GM23248 (cell line): ENCODE data around the gene VSIG10. TPM values are rescaled to one million over a fixed set of nuclear protein-coding genes. Genes with fewer than 3 reads are reported as not detected.
"Not testable (repeated sequence)": the region's sequence is repeated elsewhere in the genome, so short reads cannot be mapped to it uniquely, and the experiment has no call there.

Source experiments
- DNase-seq: peaks from one replicate; pipeline ENCODE4 v3.0.0-alpha.2; 2015
- H2AFZ ChIP-seq: fragments of 200-600 bp; sonication (generic); 2 replicates; pipeline ENCODE4 v1.6.1; 2016; ENCODE audit warnings: antibody characterized with exemption
- H3F3A ChIP-seq: fragments of 200-600 bp; sonication (generic); 2 replicates; pipeline ENCODE4 v1.6.1; 2016; ENCODE audit warnings: mild to moderate bottlenecking, antibody characterized with exemption, mixed run types; ENCODE audit not compliant: insufficient read depth
- H3K27ac ChIP-seq: fragments of 200-600 bp; sonication (generic); 2 replicates; pipeline ENCODE4 v1.5.1; 2016; ENCODE audit warnings: mild to moderate bottlenecking
- H3K27me3 ChIP-seq: fragments of 200-600 bp; sonication (generic); replicated peaks from 2 replicates; pipeline ENCODE4 v1.6.1; 2016; ENCODE audit warnings: mild to moderate bottlenecking; ENCODE audit not compliant: insufficient read depth
- H3K36me3 ChIP-seq: fragments of 200-600 bp; sonication (generic); 2 replicates; pipeline ENCODE4 v1.6.1; 2016; ENCODE audit warnings: low read depth, mild to moderate bottlenecking
- H3K4me1 ChIP-seq: fragments of 200-600 bp; sonication (generic); 2 replicates; pipeline ENCODE4 v1.6.1; 2016; ENCODE audit warnings: mild to moderate bottlenecking; ENCODE audit not compliant: insufficient read depth
- H3K4me2 ChIP-seq: fragments of 200-600 bp; sonication (generic); one replicate; pipeline ENCODE4 v1.6.1; 2016; ENCODE audit warnings: mild to moderate bottlenecking; ENCODE audit not compliant: unreplicated experiment
- H3K4me3 ChIP-seq: fragments of 200-600 bp; sonication (generic); 2 replicates; pipeline ENCODE4 v1.5.1; 2016; ENCODE audit warnings: mild to moderate bottlenecking
- H3K79me2 ChIP-seq: fragments of 200-600 bp; sonication (generic); 2 replicates; pipeline ENCODE4 v1.6.1; 2016; ENCODE audit warnings: mild to moderate bottlenecking; ENCODE audit not compliant: insufficient read depth
- H3K9ac ChIP-seq: fragments of 200-600 bp; sonication (generic); 2 replicates; pipeline ENCODE4 v1.6.1; 2016; ENCODE audit warnings: mild to moderate bottlenecking
- H3K9me2 ChIP-seq: fragments of 200-600 bp; sonication (generic); 2 replicates; pipeline ENCODE4 v1.6.1; 2016; ENCODE audit warnings: mixed run types, mild to moderate bottlenecking, moderate library complexity; ENCODE audit not compliant: insufficient read depth
- H3K9me3 ChIP-seq: fragments of 200-600 bp; sonication (generic); one replicate; pipeline ENCODE4 v1.6.1; 2017; ENCODE audit warnings: low read depth
- H4K20me1 ChIP-seq: fragments of 200-600 bp; sonication (generic); 2 replicates; pipeline ENCODE4 v1.6.0; 2016; ENCODE audit not compliant: insufficient read depth
- EZH2 ChIP-seq: fragments of 200-600 bp; sonication (generic); IDR thresholded peaks from 2 replicates; pipeline ENCODE4 v1.6.1; 2018; ENCODE audit warnings: antibody characterized with exemption, mild to moderate bottlenecking; ENCODE audit not compliant: insufficient read depth, poor library complexity, severe bottlenecking
- EZH2phosphoT487 ChIP-seq: fragments of 200-600 bp; sonication (generic); IDR thresholded peaks from 2 replicates; pipeline ENCODE4 v1.6.1; 2018; ENCODE audit warnings: antibody characterized with exemption, moderate library complexity, mild to moderate bottlenecking, low read depth; ENCODE audit not compliant: insufficient read depth
- WGBS, 2 experiments: methylation state at CpG; one replicate each; pipeline ENCODE4 v1.1.6; 2015 to 2017; ENCODE audit warnings: low lambda C conversion rate in 2 of 2, low coverage in 1 of 2; ENCODE audit errors: missing lambda C conversion rate in 2 of 2; 5-methylcytosine and 5-hydroxymethylcytosine counted together
- in situ Hi-C: fragments of 300-500 bp; cut with MboI; formaldehyde crosslinking; loops from 2 replicates; pipeline ENCODE4 v1.15.0; 2020
- polyA plus RNA-seq: library from polyadenylated mRNA; unstranded; fragments of >200 nt; fragmentation: Nextera tagmentation; extraction: Ambion mirVana; gene quantifications from 2 replicates; pipeline ENCODE4 v1.2.1, GENCODE V29; 2016
- total RNA-seq: library from RNA; depleted of rRNA; stranded (reverse); fragments of >200 nt; shearing (Covaris generic); gene quantifications from 2 replicates; pipeline ENCODE4 v1.2.3, GENCODE V29; 2014

Gene VSIG10
- total and polyA plus RNA-seq, 2 experiments from 2014 or later = 11.5 to 40.1 TPM

DNA sequence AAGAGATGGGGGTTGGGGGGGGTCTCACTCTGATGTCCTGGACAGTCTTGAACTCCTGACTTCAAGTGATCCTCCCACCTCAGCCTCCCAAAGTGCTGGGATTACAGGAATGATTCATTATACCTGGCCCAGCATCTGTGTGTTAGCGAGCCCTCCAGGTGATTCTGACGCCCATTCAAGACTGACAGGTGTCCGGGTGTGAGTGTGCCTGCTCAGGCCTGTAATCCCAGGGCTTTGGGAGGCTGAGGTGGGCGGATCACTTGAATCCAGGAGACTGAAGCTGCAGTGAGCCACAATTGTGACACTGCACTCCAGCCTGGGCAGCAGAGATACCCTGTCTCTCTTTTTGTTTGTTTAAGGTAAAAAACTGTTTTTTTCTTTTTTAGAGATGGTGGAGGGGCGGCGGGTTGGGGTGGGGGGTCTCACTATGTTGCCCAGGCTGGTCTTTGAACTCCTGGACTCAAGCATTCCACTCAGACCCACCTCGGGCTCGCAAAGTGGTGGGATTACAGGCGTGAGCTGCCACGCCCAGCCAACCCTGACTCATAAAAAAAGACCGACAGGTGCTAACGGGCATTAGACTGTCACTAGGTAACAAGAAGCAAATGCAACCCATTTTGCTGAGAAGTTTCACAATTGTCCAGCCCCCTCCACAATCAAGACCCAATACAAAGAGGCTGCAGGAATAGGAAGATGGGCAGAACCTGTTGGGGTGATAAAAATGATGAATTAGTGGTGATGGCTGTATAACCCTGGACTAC lies 4.7 kb downstream of the VSIG10 start:
- no peak for TF ChIP-seq EZH2phosphoT487
- no peak for TF ChIP-seq EZH2
- Histone ChIP-seq H3F3A (no peaks in the 10 kb centered on the region), H3K4me3 (no peak overlapping the region), H3K79me2 (no peaks in the 10 kb centered on the region), H3K4me1 (no peaks in the 10 kb centered on the region), H3K9ac (no peak overlapping the region), H3K27me3 (no peaks in the 10 kb centered on the region), H2AFZ (no peak overlapping the region), H3K36me3 (no peaks in the 10 kb centered on the region), H4K20me1 (no peaks in the 10 kb centered on the region), H3K27ac (no peak overlapping the region), H3K9me2 (no peaks in the 10 kb centered on the region), H3K4me2 (no peak overlapping the region), H3K9me3 (no peaks in the 10 kb centered on the region)
- in situ Hi-C loops = no loop called here
- no peak for DNase-seq
- WGBS, 2 experiments = 91 to 94% methylated on average over 12 of the region's 12 CpGs

DNA sequence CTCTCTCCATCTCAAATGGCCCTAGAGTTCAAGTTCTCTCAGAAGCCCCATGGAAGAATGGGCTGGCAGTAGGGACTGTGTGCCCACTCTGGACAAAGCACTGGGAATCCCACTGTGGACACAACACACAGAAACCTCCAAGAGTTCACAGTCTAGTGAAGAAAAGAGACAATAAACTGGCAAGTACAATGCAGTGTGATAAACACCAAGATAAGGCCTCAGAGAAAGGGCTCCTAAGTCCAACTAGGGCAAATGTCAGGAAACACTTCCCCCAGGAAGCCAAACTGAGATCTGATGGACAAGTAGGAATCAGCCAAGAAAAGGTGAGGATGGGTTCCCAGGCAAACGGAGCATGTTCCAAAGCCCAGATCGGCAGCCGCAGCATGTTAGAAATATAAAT lies 5.4 kb downstream of the VSIG10 start:
- no peak overlapping the region for H3K4me3 ChIP-seq
- in situ Hi-C loops = no loop called here
- 97 to 98% methylated on average over 3 of the region's 3 CpGs for WGBS, 2 experiments
- H4K20me1 ChIP-seq = no peaks in the 10 kb centered on the region
- no peak overlapping the region for H3K9ac ChIP-seq
- DNase-seq = no peak
- H3K9me3 ChIP-seq = no peaks in the 10 kb centered on the region
- no peaks in the 10 kb centered on the region for H3K9me2 ChIP-seq
- no peak for TF ChIP-seq EZH2
- H3F3A ChIP-seq = no peaks in the 10 kb centered on the region
- H3K4me2 ChIP-seq = no peak overlapping the region
- no peaks in the 10 kb centered on the region for H3K4me1 ChIP-seq
- H2AFZ ChIP-seq = no peak overlapping the region
- no peaks in the 10 kb centered on the region for H3K27me3 ChIP-seq
- no peaks in the 10 kb centered on the region for H3K36me3 ChIP-seq
- H3K27ac ChIP-seq = no peak overlapping the region
- no peaks in the 10 kb centered on the region for H3K79me2 ChIP-seq

DNA sequence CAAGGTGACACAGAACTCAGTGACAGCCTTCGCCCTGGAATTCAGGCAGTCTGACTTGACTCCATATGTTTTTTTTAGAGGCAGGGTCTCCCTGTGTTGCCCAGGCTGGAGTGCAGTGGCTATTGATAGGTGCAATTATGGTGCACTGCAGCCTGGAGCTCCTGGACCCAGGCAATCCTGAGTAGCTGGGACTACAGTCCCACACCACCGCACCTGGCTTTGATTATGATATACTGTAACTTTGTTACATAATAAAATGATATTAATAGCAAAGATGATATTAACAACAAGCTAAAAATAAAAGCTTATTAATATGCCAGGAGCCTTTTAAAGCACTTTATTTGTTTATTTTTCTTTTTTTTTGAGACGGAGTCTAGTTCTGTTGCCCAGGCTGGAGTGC lies 9.8 kb downstream of the VSIG10 start:
- no peaks in the 10 kb centered on the region for H3K9me2 ChIP-seq
- no peak for TF ChIP-seq EZH2
- TF ChIP-seq EZH2phosphoT487 = no peak
- no peak for DNase-seq
- H2AFZ ChIP-seq = no peak overlapping the region
- no peaks in the 10 kb centered on the region for H3K9me3 ChIP-seq
- no peaks in the 10 kb centered on the region for H3K4me1 ChIP-seq
- H3F3A ChIP-seq = no peaks in the 10 kb centered on the region
- no peaks in the 10 kb centered on the region for H3K36me3 ChIP-seq
- in situ Hi-C loops = no loop called here
- 71 to 84% methylated on average over 3 of the region's 3 CpGs for WGBS, 2 experiments
- H3K9ac ChIP-seq = no peak overlapping the region
- H4K20me1 ChIP-seq = no peaks in the 10 kb centered on the region
- no peaks in the 10 kb centered on the region for H3K79me2 ChIP-seq
- H3K4me3 ChIP-seq = no peak overlapping the region
- H3K4me2 ChIP-seq = no peak overlapping the region
- no peak overlapping the region for H3K27ac ChIP-seq
- H3K27me3 ChIP-seq = no peaks in the 10 kb centered on the region

DNA sequence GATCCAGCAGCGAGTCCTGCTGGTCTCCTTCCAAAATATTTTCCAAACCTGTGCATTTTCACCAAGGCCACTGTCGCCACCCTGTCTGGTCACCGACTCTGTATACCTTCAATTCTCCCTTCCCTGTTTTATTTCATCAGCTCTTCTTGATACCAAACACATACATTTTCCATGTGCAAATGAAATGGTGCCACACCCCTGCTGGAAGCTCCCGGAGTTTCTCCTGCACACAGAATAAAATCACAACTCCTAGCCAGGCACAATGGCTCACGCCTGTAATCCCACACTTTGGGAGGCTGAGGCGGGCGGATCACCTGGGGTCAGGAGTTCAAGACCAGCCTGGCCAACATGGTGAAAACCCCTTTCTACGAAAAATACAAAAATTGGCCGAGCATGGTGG lies 14.0 kb downstream of the VSIG10 start:
- Histone ChIP-seq H3K9ac (no peak overlapping the region), H4K20me1 (no peaks in the 10 kb centered on the region), H3K27ac (no peak overlapping the region), H3K9me3 (no peaks in the 10 kb centered on the region), H3K4me3 (no peak overlapping the region), H3K27me3 (no peaks in the 10 kb centered on the region), H3K79me2 (no peaks in the 10 kb centered on the region), H3K9me2 (no peaks in the 10 kb centered on the region), H3K36me3 (no peaks in the 10 kb centered on the region), H3F3A (no peaks in the 10 kb centered on the region), H3K4me2 (no peak overlapping the region), H2AFZ (no peak overlapping the region), H3K4me1 (no peaks in the 10 kb centered on the region)
- WGBS, 2 experiments = 96 to 97% methylated on average over 9 of the region's 9 CpGs
- in situ Hi-C loops = no loop called here
- TF ChIP-seq EZH2phosphoT487 = no peak
- no peak for TF ChIP-seq EZH2
- DNase-seq = no peak

DNA sequence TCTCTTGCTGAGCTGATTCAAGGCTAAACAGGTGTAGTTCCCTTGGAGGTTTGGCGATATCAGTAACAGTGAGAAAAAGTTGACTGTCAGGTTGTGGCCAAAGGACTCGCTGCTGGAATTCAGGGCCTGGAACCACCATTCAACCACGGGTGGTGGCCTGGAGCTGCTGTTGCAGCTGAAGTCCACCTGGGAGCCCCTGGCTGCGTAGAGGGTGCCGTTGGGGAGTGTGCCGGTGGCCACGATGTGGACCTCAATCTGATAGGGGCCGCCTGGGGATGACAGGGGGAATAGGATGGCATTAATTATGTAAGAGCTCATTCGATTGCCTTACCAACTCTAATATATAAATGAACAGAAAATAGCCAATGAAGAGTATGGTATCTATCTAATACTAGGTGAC lies 21.6 kb downstream of the VSIG10 start:
- TF ChIP-seq EZH2 = no peak
- no peak for TF ChIP-seq EZH2phosphoT487
- no peaks in the 10 kb centered on the region for H3K79me2 ChIP-seq
- H3K9ac ChIP-seq = no peak overlapping the region
- no peak overlapping the region for H3K4me2 ChIP-seq
- no peaks in the 10 kb centered on the region for H3K27me3 ChIP-seq
- H3K9me3 ChIP-seq = no peaks in the 10 kb centered on the region
- H4K20me1 ChIP-seq = no peaks in the 10 kb centered on the region
- no peak overlapping the region for H3K4me3 ChIP-seq
- in situ Hi-C loops = no loop called here
- no peak for DNase-seq
- H2AFZ ChIP-seq = no peak overlapping the region
- H3K27ac ChIP-seq = no peak overlapping the region
- H3K4me1 ChIP-seq = no peaks in the 10 kb centered on the region
- no peaks in the 10 kb centered on the region for H3K9me2 ChIP-seq
- no peaks in the 10 kb centered on the region for H3F3A ChIP-seq
- WGBS, 2 experiments = 89 to 91% methylated on average over 9 of the region's 9 CpGs
- no peaks in the 10 kb centered on the region; the same call in 1 of the 2 replicates for H3K36me3 ChIP-seq

DNA sequence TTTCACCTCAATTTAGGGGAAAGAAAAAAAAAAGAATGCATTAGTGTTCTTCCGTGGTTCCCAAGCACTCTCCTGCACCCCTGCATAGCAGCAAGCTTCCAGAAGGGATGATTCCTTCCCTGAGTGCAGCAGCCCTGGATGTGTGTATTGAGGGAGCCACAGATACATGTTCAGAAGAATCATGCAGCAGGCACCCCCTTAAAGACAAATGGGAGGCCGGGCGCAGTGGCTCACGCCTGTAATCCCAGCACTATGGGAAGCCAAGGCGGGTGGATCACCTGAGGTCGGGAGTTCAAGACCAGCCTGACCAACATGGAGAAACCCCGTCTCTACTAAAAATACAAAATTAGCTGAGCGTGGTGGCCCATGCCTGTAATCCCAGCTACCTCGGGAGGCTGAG lies 22.3 kb downstream of the VSIG10 start:
- in situ Hi-C loops, H3K9me3 ChIP-seq, H4K20me1 ChIP-seq, H3K36me3 ChIP-seq, H3K9me2 ChIP-seq, H3K27ac ChIP-seq, H3K4me1 ChIP-seq, H3K27me3 ChIP-seq, DNase-seq, H3F3A ChIP-seq, H3K79me2 ChIP-seq, H3K9ac ChIP-seq, H2AFZ ChIP-seq, H3K4me3 ChIP-seq, H3K4me2 ChIP-seq: not testable (repeated sequence)
- 95 to 97% methylated on average over 9 of the region's 9 CpGs for WGBS, 2 experiments
